Muscle of leg (tissue), 11 donors: ENCODE measurements around the gene NTF3. TPM values are rescaled to one million over a fixed set of nuclear protein-coding genes. Genes with fewer than 3 reads are reported as not detected.

ENCODE experiments used
- DNase-seq: peaks from one replicate; pipeline ENCODE4 v3.0.0; 2013
- H3K27ac ChIP-seq: one replicate; pipeline ENCODE4 v1.5.1; 2013; ENCODE audit warnings: mild to moderate bottlenecking, low read length, control low read depth
- H3K27me3 ChIP-seq: one replicate; pipeline ENCODE4 v1.6.1; 2013; ENCODE audit warnings: low read length; ENCODE audit not compliant: control insufficient read depth, insufficient read depth
- H3K36me3 ChIP-seq: one replicate; pipeline ENCODE4 v1.6.1; 2013; ENCODE audit warnings: low read length; ENCODE audit not compliant: control insufficient read depth, insufficient read depth
- H3K4me1 ChIP-seq: one replicate; pipeline ENCODE4 v1.6.1; 2013; ENCODE audit warnings: low read length; ENCODE audit not compliant: control insufficient read depth, insufficient read depth
- H3K4me3 ChIP-seq: one replicate; pipeline ENCODE4 v1.5.1; 2013; ENCODE audit warnings: low read length, control low read depth
- H3K9me3 ChIP-seq: replicated peaks from 2 replicates; pipeline ENCODE4 v1.6.1; 2013; ENCODE audit warnings: low read depth, low read length; ENCODE audit not compliant: control insufficient read depth
- WGBS: methylation state at CpG from one replicate; pipeline ENCODE4 v1.1.5; 2013; ENCODE audit warnings: missing lambda C conversion rate; ENCODE audit not compliant: insufficient coverage; 5-methylcytosine and 5-hydroxymethylcytosine counted together
- polyA plus RNA-seq, 8 donors: library from polyadenylated mRNA; unstranded; fragments of 120-200 nt; gene quantifications; one replicate each; pipeline versions ENCODE4 v1.2.1 to v1.2.3, GENCODE V29; 2013; ENCODE audit warnings: inconsistent platforms in 1 of 8, low replicate concordance in 1 of 8; ENCODE audit not compliant: insufficient read length in 8 of 8, insufficient read depth in 1 of 8
- total RNA-seq: library from RNA; stranded (reverse); fragments of 120-200 nt; gene quantifications from one replicate; pipeline ENCODE4 v1.2.4, GENCODE V29; 2013

The NTF3 gene
- total and polyA plus RNA-seq, 9 donors = 2.0 to 7.3 (median 4.2) TPM

- peaks cover 3% of the 10 kb centered on the region for H3K27me3 ChIP-seq
- no peaks in the 10 kb centered on the region for H3K9me3 ChIP-seq
- H3K27ac ChIP-seq = no peak overlapping the region
- H3K4me3 ChIP-seq = no peak overlapping the region
- 68% methylated on average over 3 of the region's 4 CpGs for WGBS
- no peaks in the 10 kb centered on the region for H3K36me3 ChIP-seq
- no peak for DNase-seq
- peaks cover 29% of the 10 kb centered on the region for H3K4me1 ChIP-seq
Measured at GRCh38 chr12:5485454-5485853, 53.5 kb downstream of the NTF3 start.

GRCh38 chr12:5487076-5487475, 55.2 kb downstream of the NTF3 start:
- Histone ChIP-seq H3K27me3 (no peaks in the 10 kb centered on the region), H3K4me1 (peaks cover 21% of the 10 kb centered on the region), H3K9me3 (no peaks in the 10 kb centered on the region), H3K36me3 (no peaks in the 10 kb centered on the region), H3K4me3 (no peak overlapping the region), H3K27ac (no peak overlapping the region)
- WGBS = no CpG with 5 or more reads among the region's 7 CpGs
- DNase-seq = no peak

GRCh38 chr12:5487948-5488625, 56.2 kb downstream of the NTF3 start:
- Histone ChIP-seq H3K9me3 (no peaks in the 10 kb centered on the region), H3K36me3 (no peaks in the 10 kb centered on the region), H3K27ac (no peak overlapping the region), H3K27me3 (no peaks in the 10 kb centered on the region), H3K4me3 (no peak overlapping the region), H3K4me1 (peaks cover 21% of the 10 kb centered on the region)
- 67% methylated on average over 4 of the region's 6 CpGs for WGBS
- DNase-seq = no peak

- H3K27ac ChIP-seq = no peak overlapping the region
- H3K27me3 ChIP-seq = no peaks in the 10 kb centered on the region
- H3K9me3 ChIP-seq = no peaks in the 10 kb centered on the region
- H3K36me3 ChIP-seq = no peaks in the 10 kb centered on the region
- no peak overlapping the region for H3K4me3 ChIP-seq
- whole genome bisulfite sequencing = 40% methylated on average over 1 of the region's 2 CpGs
- peaks cover 21% of the 10 kb centered on the region for H3K4me1 ChIP-seq
- no peak for DNase-seq
Measured at GRCh38 chr12:5488626-5488955, 56.7 kb downstream of the NTF3 start.

GRCh38 chr12:5489017-5489416, 57.1 kb downstream of the NTF3 start:
- Histone ChIP-seq H3K36me3 (no peaks in the 10 kb centered on the region), H3K4me1 (peaks cover 21% of the 10 kb centered on the region), H3K27me3 (no peaks in the 10 kb centered on the region), H3K4me3 (no peak overlapping the region), H3K27ac (no peak overlapping the region), H3K9me3 (no peaks in the 10 kb centered on the region)
- no peak for DNase-seq
- WGBS = 42% methylated on average over 4 of the region's 5 CpGs

GRCh38 chr12:5489760-5490406, 58.0 kb downstream of the NTF3 start:
- peak; percentile 54 for DNase-seq
- 20% methylated on average over 6 of the region's 14 CpGs for WGBS
- H3K9me3 ChIP-seq = no peaks in the 10 kb centered on the region
- H3K4me3 ChIP-seq = no peak overlapping the region
- H3K4me1 ChIP-seq = peaks cover 21% of the 10 kb centered on the region
- H3K27me3 ChIP-seq = no peaks in the 10 kb centered on the region
- H3K27ac ChIP-seq = no peak overlapping the region
- no peaks in the 10 kb centered on the region for H3K36me3 ChIP-seq

- no peak overlapping the region for H3K27ac ChIP-seq
- H3K36me3 ChIP-seq = no peaks in the 10 kb centered on the region
- H3K27me3 ChIP-seq = no peaks in the 10 kb centered on the region
- DNase-seq = no peak
- 41% methylated on average over 2 of the region's 4 CpGs for WGBS
- no peak overlapping the region for H3K4me3 ChIP-seq
- no peaks in the 10 kb centered on the region for H3K9me3 ChIP-seq
- H3K4me1 ChIP-seq = peaks cover 21% of the 10 kb centered on the region
Measured at GRCh38 chr12:5492562-5492961, 60.7 kb downstream of the NTF3 start.

- Histone ChIP-seq H3K27me3 (no peaks in the 10 kb centered on the region), H3K4me1 (peaks cover 18% of the 10 kb centered on the region), H3K36me3 (no peaks in the 10 kb centered on the region), H3K4me3 (no peak overlapping the region), H3K9me3 (no peaks in the 10 kb centered on the region), H3K27ac (no peak overlapping the region)
- no peak for DNase-seq
- WGBS = 20% methylated on average over 2 of the region's 7 CpGs
Measured at GRCh38 chr12:5493018-5493417, 61.1 kb downstream of the NTF3 start.

- Histone ChIP-seq H3K4me3 (no peak overlapping the region), H3K36me3 (no peaks in the 10 kb centered on the region), H3K9me3 (no peaks in the 10 kb centered on the region), H3K27ac (no peak overlapping the region), H3K27me3 (no peaks in the 10 kb centered on the region), H3K4me1 (peaks cover 7% of the 10 kb centered on the region)
- WGBS = 83% methylated on average over 26 of the region's 28 CpGs
- no peak for DNase-seq
Measured at GRCh38 chr12:5494343-5494742, 62.4 kb downstream of the NTF3 start.

- no peaks in the 10 kb centered on the region for H3K9me3 ChIP-seq
- no peak for DNase-seq
- no peaks in the 10 kb centered on the region for H3K4me1 ChIP-seq
- H3K36me3 ChIP-seq = no peaks in the 10 kb centered on the region
- no peak overlapping the region for H3K27ac ChIP-seq
- no peaks in the 10 kb centered on the region for H3K27me3 ChIP-seq
- H3K4me3 ChIP-seq = no peak overlapping the region
- WGBS = 61% methylated on average over 4 of the region's 5 CpGs
Measured at GRCh38 chr12:5497329-5498053, 65.6 kb downstream of the NTF3 start.
